HG02970 (cell line): ENCODE measurements around the gene FXYD4.

ENCODE experiments used
- ATAC-seq: cut with Tn5 transposase; IDR thresholded peaks from one replicate; pipeline ENCODE4 v1.9.1; 2021; ENCODE audit warnings: mild to moderate bottlenecking, moderate library complexity, moderate number of reproducible peaks; ENCODE audit not compliant: unreplicated experiment, low FRiP score

FXYD4 gene

DNA sequence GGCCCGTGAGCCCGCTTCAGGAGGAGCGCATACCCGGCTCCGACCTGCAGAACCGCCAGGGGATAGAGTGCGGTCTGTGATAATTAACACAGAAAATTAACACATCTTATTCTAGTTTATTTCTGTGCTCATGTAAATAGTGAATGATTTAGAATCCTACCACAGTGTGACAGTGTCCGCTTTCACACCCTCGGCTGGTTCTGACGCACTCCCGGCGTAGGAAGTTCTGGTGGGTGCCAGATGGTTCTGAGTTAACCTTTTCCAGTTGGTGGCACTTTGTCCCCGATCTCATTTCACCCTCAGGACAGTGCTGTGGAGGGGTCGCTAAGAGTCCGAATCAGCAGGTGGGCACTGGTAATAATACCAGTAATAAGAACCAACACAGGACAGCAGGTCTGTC, 28.3 kb upstream of the FXYD4 start:
- no peak for ATAC-seq

DNA sequence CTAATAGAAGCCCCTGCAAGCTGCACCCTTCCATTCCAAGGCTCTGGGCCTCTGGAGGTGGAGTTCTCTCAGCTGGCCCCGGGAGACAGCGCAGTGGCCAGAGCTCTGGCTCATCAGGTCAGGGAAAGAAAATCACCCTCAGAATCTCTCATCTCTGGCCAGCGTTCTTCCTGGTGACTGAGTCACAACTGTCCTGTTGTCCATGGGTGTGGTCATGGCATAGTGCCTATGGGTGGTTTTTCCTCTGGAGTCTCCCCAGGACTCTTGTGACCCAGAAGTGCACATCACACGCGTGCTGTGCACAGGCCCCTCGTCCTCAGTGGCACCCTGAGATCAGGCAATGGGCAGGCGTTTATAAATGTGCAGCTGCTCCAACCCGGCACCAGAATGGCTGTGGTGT, 27.4 kb upstream of the FXYD4 start:
- ATAC-seq: no peak

DNA sequence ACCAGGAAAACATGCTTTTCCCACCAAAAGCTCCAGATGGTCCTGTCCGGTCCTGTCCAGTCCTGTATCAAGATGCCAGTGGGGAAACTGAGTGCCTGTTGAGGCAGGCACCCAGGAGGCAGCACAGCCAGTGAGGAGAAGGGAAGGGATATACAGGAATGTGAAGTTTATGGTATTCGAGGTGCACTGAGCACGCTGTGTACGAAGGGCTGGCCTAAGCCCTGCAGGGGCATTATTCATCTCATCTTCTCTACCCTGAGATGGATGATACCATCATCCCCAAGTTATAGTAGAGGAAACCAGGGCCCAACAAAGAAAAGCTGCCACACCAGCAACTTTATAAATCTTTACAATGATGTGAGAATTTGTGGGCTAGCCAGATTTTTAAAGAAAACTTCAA, 23.4 kb upstream of the FXYD4 start:
- ATAC-seq: no peak

DNA sequence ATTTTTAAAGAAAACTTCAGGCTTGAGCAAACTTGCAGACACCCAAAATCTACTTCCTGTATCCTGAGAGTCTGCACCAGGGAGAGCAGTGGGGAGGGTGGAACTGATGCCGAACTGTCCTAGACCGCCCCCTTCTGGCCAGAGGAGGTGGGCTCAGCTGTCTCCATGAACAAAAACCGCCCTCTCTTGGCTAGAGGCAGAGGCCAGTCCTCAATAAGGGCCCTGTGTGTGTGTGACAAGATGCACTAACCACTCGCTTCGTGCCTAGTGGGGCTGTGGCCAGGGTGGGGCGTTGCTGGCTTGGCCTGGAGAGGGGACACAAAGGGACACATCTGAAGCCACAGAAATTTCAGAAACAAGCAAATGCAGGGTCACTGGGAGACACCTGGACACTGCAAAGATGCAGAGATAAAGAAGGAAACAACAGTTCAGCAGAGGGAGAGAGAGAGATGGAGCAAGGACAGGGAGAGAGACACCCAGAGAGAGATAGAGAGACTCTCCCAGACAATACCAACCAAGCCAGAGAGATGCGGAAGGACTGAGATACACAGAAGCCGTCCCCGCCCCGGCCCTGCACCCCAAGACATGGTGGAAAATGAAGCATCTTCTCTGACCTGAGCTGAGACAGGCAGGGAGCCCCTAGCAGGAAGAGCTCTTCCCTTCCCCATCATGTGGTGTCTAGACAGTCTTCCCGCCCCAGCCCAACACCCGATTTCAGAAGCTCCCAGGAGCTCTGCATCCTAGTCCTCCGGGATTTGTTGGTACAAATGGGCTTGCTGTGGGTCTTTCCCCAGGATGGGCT, 22.7 kb upstream of the FXYD4 start:
- peak; percentile 97 for ATAC-seq

DNA sequence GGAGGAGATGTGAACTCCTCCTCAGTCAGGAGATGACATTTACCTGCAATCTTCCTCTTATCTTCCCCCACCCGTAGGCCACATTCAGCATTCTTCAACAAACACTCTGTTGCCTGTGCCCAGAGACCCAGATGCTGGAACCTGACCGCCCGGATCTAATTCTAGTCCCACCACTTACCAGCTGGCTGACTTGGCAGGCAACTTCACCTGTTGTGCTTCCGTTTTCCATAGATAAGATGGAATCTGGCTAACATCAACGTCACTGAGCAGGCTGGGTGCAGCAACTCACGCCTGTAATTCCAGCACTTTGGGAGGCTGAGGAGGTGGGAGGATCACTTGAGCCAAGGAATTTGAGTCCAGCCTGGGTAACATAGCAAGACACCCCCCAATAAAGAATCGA, 21.3 kb upstream of the FXYD4 start:
- ATAC-seq: no peak

DNA sequence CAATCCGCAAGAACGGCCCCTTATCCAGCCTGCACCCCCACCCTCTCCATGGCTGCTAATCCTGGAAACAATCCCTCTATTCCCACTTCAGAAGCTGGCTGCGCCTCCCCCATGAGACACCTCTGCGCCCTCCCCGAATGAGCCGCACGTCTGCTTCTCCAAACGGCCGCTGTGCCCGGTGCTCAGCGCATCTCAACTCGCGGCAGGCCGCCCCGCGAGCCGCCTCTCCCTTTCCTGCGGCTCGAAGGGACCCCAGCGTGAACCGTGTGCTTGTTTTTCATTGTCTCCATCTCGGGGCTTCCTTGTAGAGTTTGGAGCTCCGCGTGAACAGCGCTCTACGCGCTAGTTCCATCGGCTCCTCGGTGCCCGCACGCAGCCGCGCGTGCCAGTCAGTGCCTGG, 20.8 kb upstream of the FXYD4 start:
- ATAC-seq: no peak

DNA sequence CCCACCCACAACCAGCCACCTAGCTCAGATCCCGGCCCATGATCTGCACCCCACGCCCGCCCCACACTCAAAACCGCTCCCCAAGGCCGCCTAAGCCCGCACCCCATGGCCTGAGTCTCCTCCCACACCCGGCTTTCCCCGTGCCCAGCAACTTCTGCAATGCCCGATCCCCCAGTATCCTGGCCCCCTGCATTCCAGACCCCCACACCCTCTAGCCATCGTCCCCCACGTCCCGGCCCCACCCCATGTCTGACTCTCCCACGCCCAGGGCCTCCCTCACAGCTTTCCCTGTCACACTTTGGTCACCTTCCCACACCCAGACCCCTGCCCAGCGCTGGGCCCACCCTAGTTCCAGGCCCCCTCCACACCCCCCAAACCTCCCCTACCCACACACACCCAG, 20.1 kb upstream of the FXYD4 start:
- no peak for ATAC-seq

DNA sequence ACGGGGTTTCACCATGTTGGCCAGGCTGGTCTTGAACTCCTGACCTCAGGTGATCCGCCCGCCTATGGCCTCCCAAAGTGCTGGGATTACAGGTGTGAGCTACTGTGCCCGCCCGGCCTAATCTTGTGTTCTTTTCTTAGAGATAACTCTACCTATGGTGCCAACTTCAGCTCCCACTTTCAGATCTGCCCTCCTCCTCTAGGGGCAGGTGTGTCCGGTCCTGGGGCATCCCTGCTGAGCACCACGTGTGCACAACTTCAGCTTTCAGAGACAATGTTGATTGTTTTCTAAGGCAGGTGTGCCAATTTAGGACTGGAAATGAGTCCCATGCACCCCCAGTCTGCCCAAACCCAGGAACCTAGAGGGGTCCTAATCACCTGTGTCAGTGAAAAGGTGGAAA, 18.5 kb upstream of the FXYD4 start:
- no peak for ATAC-seq

DNA sequence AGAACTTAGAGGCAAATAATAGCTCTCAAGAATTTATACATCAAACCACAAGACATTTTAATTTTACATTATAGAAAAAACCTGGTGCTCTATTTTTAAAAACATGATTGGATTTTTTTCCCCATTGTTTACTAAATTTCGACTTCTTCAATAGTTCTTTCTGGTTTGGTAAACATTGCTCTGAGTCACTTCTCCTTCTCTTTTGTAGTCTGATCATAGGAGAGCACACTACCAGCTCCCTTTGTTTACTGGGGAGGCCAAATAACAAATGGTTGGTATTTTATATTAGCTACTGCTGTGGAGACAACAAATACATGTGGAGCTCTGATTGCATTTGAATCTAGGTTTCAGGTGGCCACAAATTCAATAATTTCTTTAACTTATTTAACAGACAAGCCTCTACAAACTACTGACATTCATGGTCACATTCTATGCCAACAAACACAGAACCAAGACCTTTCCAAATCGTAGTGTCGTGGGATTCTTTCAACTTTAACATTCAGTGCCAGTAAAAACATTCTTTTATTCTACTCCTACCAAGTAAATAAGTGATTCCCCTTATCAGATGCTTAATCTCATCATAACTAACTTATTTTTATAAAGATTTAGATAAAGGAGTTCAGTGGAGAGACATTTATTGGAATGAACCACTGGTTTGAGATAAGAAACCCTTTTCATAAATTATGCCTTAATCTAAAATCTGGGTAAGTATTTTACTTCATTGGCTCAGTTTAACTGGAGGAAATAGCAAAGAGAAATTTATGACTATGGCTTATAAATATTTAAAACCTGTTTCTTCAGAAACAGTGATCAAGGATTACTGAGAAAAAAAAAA, 17.7 kb upstream of the FXYD4 start:
- ATAC-seq: no peak

DNA sequence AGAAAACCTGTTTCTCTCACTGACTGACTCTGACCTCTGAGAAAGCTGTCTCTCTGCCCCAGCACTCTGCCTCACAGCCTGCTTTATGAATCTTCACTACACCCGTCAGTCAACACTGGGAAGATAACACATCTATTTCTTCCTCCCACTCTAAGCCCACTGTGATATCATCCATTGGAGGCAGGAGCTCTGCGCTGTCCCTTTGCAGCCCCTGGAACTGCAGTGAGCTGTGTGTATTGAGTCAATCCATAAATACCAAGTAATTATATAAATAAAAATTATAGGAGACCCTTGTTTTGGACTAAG, 17.2 kb upstream of the FXYD4 start:
- no peak for ATAC-seq

DNA sequence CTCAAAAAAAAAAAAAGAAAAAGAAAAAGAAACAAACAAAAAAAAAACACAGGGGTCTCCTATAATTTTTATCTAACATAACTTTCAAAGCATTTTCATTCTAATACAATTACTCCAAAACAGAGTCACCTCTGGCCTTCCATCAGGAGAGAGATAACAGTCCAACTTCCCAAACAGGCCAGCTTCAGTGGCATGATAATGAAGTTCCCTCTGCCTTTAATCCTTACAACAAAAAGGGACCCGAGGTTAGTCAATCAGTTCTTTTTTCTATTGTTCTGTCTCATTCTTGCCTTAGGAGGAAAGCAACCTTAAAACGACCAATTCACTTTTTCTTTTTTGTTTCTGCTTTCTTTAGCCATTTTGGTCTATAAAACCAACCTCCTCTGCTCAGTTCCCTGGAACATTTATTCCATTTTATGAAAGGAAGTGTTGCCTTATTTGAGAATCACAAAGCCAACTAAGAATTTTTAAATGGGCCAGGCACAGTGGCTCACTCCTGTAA, 16.5 kb upstream of the FXYD4 start:
- ATAC-seq: no peak

DNA sequence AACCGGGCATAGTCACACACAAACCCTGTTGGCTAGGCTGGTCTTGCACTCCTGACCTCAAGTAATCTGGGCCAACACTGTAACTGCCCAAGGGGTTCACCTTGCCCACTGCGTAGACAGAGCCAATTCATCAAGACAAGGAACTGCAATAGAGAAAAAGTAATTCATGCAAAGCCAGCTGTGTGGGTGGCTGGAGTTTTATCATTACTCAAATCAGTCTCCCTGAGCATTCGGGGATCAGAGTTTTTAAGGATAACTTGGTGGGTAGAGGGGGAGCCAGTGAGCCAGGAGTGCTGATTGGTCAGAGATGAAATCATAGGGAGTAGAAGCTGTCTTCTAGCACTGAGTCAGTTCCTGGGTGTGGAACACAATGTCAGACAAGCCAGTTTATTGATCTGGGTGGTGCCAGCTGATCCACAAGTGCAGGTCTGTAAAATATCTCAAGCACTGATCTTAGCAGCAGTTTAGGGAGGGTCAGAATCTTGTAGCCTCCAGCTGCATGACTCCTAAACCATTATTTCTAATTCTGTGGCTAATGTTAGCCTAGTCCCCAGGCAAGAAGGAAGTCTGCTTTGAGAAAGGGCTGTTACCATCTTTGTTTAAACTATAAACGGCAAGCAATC, 15.6 kb upstream of the FXYD4 start:
- ATAC-seq: no peak

DNA sequence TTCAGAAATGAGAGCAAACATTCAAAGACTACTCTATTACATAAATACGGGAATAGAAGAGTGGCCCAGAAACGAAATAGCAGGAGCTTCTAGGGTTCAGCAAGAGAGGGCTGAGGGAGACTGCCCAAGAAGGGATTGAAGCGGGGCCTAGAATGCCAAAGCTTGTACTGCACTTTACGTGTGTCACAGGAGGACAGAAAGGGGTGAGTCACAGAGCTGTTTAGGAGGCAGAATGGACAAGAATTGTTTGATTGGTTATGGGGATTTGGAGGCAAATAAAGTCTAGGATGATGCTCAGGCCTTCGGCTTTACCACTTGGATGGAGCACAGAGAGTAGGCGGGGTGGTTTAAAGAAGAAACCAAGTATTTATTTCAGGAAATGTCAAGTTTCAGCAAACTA, 11.3 kb upstream of the FXYD4 start:
- no peak for ATAC-seq

DNA sequence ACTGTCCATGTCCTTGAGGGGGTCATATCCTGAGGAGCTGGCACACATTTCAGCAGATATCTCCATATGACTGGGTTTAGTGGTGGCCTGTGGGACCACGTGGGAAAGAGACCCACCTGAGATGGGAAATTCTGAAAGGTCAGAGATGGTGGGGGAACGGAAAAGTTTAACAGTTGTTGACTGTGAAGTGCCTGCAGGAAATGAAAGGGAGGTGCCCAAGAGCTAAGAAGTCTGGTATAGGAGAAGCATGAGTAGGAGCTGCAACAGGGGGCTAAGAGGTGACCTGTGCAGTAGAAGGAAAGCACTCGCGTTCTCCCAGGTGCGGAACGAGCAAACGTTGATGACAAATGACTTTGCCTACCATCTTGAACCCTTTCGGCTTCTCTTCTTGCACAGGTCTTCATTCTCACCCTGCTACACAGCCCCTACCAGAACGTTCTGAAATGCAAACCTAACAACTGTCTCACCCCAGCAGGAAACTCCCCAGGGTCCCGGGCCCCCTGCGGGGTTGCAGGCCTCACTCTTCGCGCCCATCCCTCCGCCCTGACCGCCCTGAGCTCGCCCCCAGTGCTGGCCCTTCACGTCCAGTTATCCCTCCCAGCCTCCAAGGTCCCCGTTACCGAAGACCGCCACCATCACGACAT, 9.8 kb upstream of the FXYD4 start:
- no peak for ATAC-seq

DNA sequence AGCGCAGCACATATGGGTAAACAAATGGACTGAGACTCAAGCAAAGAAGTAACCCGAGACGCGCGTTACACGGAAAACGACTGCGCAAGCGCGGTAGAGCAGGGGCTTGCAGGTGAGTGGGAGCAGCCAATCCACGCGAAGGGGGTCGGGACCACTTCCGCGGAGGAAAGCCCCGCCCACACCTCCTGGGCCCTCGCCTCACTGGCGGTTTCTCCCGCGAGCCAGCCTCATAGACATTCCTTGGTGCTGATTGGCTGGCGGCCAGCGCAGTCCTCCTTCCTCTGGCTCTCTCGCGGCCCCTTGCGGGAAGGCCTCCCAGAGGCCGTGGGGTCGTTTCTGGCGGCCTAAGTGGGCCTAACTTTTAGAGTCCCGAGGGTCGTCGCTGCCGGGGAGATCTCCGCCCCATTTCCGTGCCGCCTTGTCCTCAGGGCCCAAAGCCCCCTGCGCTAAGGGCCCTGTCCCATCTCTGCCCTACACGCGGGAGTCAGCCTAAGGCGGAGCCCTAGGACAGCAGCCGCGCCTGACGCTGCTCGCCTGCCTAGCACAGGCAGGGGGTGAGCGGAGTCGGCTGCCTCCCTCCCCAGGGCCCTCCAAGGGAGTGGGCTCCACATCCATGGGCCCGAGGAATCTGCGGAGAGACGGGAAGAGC, 9.1 kb upstream of the FXYD4 start:
- ATAC-seq: peak; percentile 95

DNA sequence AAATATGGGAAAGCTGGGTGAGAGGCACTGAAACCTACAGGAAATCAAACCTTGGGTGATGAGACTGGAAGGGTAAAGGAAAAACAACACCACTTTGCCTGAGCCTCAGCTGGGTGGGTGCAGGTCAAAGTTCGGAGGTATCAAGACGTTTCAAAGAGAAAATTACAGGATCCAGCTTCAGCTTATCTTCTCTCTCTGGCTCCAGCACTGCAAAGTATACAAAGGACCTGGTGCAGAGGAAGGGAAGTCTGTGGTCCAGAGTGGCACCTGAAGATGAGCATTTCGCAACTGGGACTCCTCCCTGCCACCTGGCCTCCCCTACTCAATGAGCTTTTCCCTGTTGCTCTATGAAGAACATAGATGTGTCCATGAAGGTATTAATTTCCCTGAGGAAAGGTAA, 6.4 kb upstream of the FXYD4 start:
- ATAC-seq: no peak

DNA sequence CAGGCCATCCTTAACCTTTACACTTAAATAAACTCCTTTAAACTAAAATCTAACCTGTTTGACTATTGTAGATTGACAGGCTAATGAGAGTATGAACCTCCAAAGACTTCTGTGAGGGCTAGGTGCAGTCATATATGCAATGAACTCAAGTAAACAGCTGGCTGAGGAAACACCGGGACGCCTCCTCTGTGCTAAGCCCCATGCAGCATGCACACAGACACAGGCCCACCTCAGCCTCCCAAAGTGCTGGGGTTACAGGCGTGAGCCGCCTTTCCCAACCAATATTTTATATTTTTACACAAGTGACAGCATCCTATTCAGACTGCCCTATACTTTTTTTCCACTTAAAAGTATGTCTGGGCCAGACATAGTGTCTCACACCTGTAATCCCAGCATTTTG, 1.5 kb upstream of the FXYD4 start:
- ATAC-seq: no peak

DNA sequence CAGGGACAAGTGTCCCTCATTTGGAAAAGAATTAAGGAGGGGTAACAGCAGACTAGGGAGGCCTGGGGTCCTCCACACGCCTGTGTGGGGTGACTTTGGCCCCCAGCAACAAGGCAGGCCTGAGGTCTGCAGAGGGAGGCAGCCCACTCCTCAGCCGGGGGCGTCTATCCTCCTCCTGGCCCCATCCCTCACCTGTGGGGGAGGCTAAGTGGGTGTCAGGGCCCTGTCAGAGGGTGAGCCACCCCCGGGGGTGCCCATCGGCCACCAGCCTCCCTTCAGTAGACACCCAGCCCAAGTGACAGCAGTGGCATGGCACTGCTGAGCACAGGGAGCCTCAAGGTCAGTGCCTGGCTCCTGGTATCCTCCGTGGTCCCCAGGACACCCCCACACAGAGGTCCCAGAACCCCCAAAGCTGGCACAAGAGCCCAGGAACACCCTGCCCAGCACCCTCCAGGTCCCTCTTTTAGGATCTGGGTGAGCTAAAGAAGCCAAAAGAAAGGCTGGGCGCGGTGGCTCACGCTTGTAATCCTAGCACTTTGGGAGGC, 693 bp upstream of the FXYD4 start:
- ATAC-seq: no peak

DNA sequence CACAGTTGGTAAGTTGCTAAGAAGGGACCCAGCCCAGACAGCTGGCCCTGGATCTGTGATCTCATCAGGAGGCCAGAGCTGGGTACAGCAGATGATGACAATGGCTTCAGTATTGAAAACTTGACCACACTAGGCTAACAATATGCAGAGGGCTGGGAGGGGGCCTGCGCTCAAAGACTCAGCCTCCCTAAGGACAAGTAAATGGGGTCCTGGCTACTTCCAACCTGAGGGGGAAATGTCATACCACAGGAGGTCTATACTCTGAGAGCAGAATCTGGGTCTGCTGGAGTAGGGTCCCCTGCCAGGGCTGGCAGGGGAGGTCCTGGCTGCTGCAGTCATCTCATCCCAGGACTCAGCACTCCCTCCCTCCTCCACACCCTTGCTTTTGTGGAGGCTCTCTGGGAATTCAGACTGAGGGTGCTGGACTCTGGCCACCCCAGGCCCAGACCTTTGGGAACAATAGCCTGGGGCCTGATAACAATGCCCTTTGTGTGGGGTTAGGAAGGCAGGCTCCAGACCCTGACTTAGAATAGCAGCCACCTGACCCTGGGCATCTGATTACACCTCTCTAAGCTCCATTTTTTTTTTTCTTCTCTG, 1.4 kb downstream of the FXYD4 start:
- no peak for ATAC-seq

DNA sequence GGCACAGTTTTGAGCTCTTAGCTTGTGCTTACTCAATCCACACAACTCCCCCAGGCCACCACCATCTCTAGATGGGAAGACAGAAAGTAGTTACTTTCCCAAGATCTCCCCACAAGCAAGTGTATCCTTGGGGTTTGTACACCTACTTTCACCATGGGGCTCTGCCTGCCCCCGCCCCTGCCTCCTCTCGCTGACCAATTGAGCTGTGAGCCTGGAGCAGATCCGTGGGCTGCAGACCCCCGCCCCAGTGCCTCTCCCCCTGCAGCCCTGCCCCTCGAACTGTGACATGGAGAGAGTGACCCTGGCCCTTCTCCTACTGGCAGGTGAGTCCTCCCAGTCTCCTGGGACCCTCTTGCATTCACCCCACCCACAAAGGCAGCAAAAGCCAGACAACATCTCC, 2.0 kb downstream of the FXYD4 start:
- no peak for ATAC-seq
